ENCODE data around the gene POLR3E.

- TF ChIP-seq, protein P1, sequence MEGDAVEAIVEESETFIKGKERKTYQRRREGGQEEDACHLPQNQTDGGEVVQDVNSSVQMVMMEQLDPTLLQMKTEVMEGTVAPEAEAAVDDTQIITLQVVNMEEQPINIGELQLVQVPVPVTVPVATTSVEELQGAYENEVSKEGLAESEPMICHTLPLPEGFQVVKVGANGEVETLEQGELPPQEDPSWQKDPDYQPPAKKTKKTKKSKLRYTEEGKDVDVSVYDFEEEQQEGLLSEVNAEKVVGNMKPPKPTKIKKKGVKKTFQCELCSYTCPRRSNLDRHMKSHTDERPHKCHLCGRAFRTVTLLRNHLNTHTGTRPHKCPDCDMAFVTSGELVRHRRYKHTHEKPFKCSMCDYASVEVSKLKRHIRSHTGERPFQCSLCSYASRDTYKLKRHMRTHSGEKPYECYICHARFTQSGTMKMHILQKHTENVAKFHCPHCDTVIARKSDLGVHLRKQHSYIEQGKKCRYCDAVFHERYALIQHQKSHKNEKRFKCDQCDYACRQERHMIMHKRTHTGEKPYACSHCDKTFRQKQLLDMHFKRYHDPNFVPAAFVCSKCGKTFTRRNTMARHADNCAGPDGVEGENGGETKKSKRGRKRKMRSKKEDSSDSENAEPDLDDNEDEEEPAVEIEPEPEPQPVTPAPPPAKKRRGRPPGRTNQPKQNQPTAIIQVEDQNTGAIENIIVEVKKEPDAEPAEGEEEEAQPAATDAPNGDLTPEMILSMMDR (IDR thresholded peaks at IDR 0.05): no peak
- no peak for TF ChIP-seq POLR2AphosphoS5 (IDR thresholded peaks at IDR 0.05)
These were observed 60.8 kb downstream of the POLR3E start for GRCh38 chr16:22358000-22358399.

Measured in breast epithelium (tissue), 3 donors.